Measurements from ENCODE around the gene CD63.
A peak's percentile ranks its signal among the peaks of the same experiment; 100 is the strongest.

The CD63 gene

GRCh38 chr12:55723516-55724225 lies 5.1 kb downstream of the CD63 start:
- no peak for FAIRE-seq

DNA sequence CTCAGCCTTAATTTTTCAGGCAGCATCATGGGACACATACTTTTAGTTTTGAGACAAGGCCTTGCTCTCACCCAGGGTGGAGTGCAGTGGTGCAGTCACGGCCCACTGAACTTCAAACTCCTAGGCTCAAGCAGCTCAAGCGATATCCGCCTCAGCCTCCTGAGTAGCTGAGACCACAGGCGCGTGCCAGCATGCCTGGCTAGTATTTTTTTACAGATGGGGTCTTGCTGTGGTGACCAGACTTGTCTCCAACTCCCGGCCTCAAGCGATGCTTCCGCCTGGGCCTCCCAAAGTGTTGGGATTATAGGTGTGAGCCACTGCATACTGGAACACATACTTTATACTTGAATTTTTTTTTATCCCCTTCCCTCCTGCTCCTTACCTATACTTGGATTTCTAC lies 5.9 kb downstream of the CD63 start:
- FAIRE-seq, result no peak
- no peak for DNase-seq (ENCODE audit: extremely low spot score, insufficient read length, low read depth)

More at GRCh38 chr12:55723516-55724225, 5.1 kb downstream of the CD63 start:
- no peak for DNase-seq (ENCODE audit: extremely low spot score, insufficient read length, low read depth)

DNA sequence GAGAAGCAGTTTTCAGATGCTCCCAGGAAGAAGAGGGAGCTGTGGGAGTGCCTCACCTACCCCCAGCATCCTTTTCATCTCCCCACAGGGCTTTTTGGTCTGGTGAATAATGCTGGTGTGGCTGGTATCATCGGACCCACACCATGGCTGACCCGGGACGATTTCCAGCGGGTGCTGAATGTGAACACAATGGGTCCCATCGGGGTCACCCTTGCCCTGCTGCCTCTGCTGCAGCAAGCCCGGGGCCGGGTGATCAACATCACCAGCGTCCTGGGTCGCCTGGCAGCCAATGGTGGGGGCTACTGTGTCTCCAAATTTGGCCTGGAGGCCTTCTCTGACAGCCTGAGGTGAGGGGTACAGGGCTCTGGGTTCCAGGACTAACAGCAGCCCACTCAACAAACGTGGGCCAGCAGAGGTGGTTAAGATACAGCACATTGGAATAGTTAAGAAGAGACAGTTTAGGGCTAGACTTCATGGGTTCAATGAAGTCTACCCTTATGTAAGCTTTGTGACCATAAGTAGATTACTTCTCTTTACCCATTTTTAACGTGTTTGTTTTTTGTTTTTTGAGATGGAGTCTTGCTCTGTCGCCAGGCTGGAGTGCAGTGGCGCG lies 7.1 kb downstream of the CD63 start:
- DNase-seq (ENCODE audit: extremely low spot score, insufficient read length, low read depth) (no peak), FAIRE-seq (no peak)

- FAIRE-seq (no peak), DNase-seq (ENCODE audit: extremely low spot score, insufficient read length, low read depth) (no peak)
Measured at GRCh38 chr12:55720894-55721444, 7.8 kb downstream of the CD63 start.

DNA sequence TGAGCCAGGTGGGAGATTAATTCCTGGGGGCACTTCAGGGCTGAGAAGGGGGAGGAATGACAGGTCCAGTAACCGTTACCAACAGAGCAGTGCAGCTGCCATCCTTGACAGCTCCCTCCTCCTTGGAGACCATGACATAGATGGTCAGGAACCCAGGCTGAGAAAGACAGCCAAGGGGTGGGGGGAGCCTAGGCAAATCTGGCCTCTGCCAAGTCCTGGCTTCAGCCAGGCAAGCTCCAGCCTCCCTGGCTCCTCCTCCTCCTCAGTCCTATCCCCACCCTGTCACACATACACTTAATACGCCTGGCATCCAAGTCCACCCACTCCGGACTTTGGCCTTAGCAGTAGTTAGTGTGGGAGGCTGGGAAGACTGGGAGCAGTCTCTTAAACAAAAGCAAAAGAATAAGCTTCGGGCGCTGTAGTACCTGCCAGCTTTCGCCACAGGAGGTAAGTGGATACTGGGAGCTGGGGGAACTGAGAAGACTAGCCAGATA lies 8.7 kb downstream of the CD63 start, which contains the start of gene RDH5:
RDH5 (plus strand) TSS at position 323 of the 494 bp plus-strand sequence. CDS start 792 bp downstream, outside the sequence.
- FAIRE-seq (no peak), DNase-seq (ENCODE audit: extremely low spot score, insufficient read length, low read depth) (no peak)

DNA sequence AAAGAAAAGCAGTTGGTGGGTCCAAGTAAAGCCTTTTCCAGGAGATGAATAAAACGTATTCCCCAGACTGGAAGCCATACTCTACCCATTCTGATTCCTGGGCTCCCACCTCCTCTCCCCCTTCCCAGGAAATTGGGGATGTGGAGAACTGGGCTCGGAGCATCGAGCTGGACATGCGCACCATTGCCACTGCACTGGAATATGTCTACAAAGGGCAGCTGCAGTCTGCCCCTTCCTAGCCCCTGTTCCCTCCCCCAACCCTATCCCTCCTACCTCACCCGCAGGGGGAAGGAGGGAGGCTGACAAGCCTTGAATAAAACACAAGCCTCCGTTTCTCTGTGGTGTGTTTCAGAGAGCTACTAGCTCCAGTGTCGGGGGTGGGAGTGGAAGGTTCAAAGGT lies 9.4 kb downstream of the CD63 start:
- FAIRE-seq (no peak), DNase-seq (ENCODE audit: extremely low spot score, insufficient read length, low read depth) (no peak)

DNA sequence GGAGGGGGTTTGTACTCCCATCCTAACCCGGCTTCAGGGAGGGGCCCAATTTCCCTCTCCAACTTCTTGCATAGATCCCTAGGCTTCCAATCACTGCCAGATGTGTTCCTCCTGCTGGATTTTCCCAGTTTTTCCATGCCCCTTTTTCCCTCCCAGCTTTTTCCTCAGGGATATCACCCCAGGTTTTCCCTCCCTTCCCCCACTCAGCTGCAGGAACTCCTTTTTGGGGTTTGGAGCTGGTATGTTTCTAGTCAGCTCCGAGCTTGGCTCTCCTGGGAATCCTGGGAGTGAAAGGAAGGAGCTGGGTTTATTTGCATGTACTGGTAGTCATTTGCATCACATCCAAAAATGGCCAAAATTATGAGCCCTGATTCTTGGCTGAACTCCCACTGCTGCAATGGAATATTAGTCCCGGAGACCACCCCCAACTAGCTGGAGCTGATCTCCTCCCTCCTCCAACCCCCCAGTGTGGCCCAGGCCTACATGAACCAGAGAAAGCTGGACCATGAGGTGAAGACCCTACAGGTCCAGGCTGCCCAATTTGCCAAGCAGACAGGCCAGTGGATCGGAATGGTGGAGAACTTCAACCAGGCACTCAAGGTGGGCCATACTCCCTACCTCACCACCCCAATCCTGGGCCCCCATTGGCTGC lies 10.1 kb downstream of the CD63 start:
- DNase-seq (ENCODE audit: extremely low spot score, insufficient read length, low read depth), result no peak
- FAIRE-seq, result no peak

DNA sequence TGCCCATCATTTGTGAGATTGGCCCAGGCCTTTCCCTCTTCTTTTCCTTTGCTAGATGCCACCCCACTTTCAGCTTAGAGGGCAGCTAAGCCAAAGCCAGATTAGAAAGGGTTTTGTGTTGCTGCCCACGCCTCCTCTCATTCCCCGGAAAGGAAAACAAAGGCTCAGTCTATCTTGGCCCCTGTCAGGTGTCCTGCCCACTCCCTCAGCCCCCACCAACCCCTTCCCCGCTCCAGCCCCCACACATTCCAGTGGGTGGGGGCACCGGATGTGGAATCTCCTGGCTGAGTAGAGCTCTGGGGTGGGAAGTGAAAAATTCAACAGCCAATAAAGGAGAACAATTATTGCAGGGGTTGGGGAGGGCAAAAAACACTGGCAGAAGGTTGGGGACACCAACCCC lies 10.8 kb downstream of the CD63 start:
- no peak for DNase-seq (ENCODE audit: extremely low spot score, insufficient read length, low read depth)
- FAIRE-seq, result no peak

GRCh38 chr12:55717011-55718007 lies 11.5 kb downstream of the CD63 start:
- FAIRE-seq, result no peak
- DNase-seq (ENCODE audit: extremely low spot score, insufficient read length, low read depth), result no peak

- DNase-seq (ENCODE audit: extremely low spot score, insufficient read length, low read depth) (no peak), FAIRE-seq (no peak)
Measured at GRCh38 chr12:55716582-55716957, 12.2 kb downstream of the CD63 start.

GRCh38 chr12:55715833-55716581 lies 12.8 kb downstream of the CD63 start, which contains the start of gene BLOC1S1:
Gene BLOC1S1, plus strand, starts transcription at chr12:55716046. Its CDS starts 6 bp downstream, at chr12:55716052.
- FAIRE-seq, result peak; percentile 89
- peak; percentile 90 for DNase-seq (ENCODE audit: extremely low spot score, insufficient read length, low read depth)

- no peak for DNase-seq (ENCODE audit: extremely low spot score, insufficient read length, low read depth)
- FAIRE-seq, result no peak
Measured at GRCh38 chr12:55715169-55715764, 13.5 kb downstream of the CD63 start.

GRCh38 chr12:55713721-55714120 lies 15.1 kb downstream of the CD63 start:
- DNase-seq (ENCODE audit: extremely low spot score, insufficient read length, low read depth), result no peak
- FAIRE-seq, result no peak

- no peak for DNase-seq (ENCODE audit: extremely low spot score, insufficient read length, low read depth)
- FAIRE-seq, result no peak
Measured at GRCh38 chr12:55712700-55713415, 16.0 kb downstream of the CD63 start.

DNA sequence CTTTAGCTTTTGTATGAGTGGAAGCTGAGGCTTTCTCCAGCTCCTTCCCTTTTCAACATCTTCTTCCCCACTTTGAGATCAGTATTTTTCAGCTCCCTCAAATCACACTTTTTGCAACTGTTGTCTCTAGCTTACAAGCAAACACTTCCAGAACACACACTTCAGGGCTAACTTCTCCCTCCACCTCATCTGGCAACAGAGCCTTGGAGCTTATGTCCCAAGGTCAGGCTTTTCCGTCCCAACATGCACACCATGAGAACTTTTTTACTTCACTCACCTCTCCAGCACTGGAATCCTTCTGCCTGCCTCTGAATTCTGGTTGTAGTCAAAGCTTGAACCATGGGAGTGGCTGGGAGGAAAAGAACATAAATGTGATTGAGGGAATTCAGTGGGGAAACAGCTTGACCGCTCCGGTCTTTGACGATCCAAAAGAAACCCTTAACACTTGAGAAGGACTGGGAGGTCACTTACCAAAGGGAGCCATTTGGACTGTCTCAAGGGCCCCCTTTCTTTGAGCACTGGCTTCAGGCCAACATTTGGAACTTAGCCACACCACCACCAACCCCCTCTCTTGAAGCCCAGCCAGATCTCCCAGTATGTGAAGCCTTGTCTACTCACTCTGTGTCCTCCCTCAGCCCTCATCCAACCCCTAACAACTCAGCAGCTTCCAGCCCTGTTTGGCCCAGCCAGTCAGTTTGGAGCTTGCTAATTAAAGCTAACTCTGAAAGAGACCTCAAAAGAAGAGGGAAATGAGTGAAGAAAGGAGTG lies 16.8 kb downstream of the CD63 start:
- FAIRE-seq, result no peak
- DNase-seq (ENCODE audit: extremely low spot score, insufficient read length, low read depth), result no peak

- FAIRE-seq (no peak), DNase-seq (ENCODE audit: extremely low spot score, insufficient read length, low read depth) (no peak)
Measured at GRCh38 chr12:55708695-55709233, 20.0 kb downstream of the CD63 start.
